ENCODE data around the gene PJA2.

DNA sequence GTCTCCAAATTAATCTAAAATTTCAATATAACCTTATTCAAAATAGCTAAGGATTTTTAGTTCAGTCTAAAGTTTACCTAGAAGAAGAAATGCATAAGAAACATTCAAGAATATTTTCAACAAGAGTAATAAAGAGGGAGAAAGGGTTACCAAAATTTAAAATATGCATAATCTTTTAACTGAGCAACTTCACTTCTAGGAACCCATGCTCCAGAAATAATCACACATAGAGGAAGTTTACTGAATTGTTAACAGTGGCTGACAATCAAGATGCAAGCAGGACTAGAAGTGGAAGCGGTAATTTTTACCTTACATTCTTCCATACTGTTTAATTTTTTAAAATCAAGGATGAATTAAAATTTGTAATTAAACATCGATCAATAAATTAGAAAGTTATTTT lies 1.9 kb downstream of the PJA2 start:
- TF ChIP-seq, protein P1, sequence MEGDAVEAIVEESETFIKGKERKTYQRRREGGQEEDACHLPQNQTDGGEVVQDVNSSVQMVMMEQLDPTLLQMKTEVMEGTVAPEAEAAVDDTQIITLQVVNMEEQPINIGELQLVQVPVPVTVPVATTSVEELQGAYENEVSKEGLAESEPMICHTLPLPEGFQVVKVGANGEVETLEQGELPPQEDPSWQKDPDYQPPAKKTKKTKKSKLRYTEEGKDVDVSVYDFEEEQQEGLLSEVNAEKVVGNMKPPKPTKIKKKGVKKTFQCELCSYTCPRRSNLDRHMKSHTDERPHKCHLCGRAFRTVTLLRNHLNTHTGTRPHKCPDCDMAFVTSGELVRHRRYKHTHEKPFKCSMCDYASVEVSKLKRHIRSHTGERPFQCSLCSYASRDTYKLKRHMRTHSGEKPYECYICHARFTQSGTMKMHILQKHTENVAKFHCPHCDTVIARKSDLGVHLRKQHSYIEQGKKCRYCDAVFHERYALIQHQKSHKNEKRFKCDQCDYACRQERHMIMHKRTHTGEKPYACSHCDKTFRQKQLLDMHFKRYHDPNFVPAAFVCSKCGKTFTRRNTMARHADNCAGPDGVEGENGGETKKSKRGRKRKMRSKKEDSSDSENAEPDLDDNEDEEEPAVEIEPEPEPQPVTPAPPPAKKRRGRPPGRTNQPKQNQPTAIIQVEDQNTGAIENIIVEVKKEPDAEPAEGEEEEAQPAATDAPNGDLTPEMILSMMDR (conservative IDR thresholded peaks at IDR 0.05 in 1 of 2, IDR thresholded peaks at IDR 0.05 in 1 of 2; ENCODE audit: low read depth in 1 of 2, low read length in 2 of 2): no peak
- no peak for TF ChIP-seq EZH2 (IDR thresholded peaks at IDR 0.05; ENCODE audit: low read length, missing control alignments)

Measured in fibroblast of lung (primary cell).